Sigmoid colon (tissue), 7 donors: ENCODE results near the gene NT5M. TPM values are rescaled to one million over a fixed set of nuclear protein-coding genes. Genes with fewer than 3 reads are reported as not detected.
A peak's percentile ranks its signal among the peaks of the same experiment; 100 is the strongest.

ENCODE experiments used
- DNase-seq: peaks from one replicate; pipeline ENCODE4 v3.0.0-alpha.2; 2019
- H3K27ac ChIP-seq, 4 donors: fragments of 200-600 bp; sonication (generic); one replicate each; pipeline ENCODE4 v1.5.1; 2016 to 2019; ENCODE audit warnings: mild to moderate bottlenecking in 1 of 4
- H3K27me3 ChIP-seq, 3 donors: fragments of 200-600 bp; sonication (generic); one replicate each; pipeline ENCODE4 v1.5.1; 2019; ENCODE audit warnings: mild to moderate bottlenecking in 1 of 3
- H3K36me3 ChIP-seq, 4 donors: fragments of 200-600 bp; sonication (generic); one replicate each; pipeline ENCODE4 v1.5.1; 2016 to 2019
- H3K4me1 ChIP-seq, 4 donors: fragments of 200-600 bp; sonication (generic); one replicate each; pipeline ENCODE4 v1.5.1; 2017 to 2019
- H3K4me3 ChIP-seq, 4 donors: fragments of 200-600 bp; sonication (generic); one replicate each; pipeline ENCODE4 v1.5.1; 2017 to 2019; ENCODE audit warnings: mild to moderate bottlenecking in 2 of 4, moderate library complexity in 1 of 4
- H3K9me3 ChIP-seq, 4 donors: fragments of 200-600 bp in 3 of 4; sonication (generic) in 3 of 4; one replicate each; pipeline versions ENCODE4 v1.5.1 to v1.6.1; 2013 to 2019
- CTCF ChIP-seq, 4 experiments: fragments of 450-650 bp in 3 of 4; fragments of 200-600 bp in 1 of 4; IDR thresholded peaks; one replicate each; pipeline ENCODE4 v1.5.1; 2016 to 2019; ENCODE audit warnings: antibody characterized with exemption in 4 of 4, mild to moderate bottlenecking in 3 of 4, moderate library complexity in 2 of 4
- EP300 ChIP-seq, 4 donors: sonication (generic); formaldehyde crosslinking; IDR thresholded peaks; one replicate each; pipeline ENCODE4 v1.6.1; 2017; ENCODE audit warnings: antibody characterized with exemption in 4 of 4
- POLR2A ChIP-seq, 2 donors: fragments of 450-650 bp; IDR thresholded peaks; one replicate each; pipeline ENCODE4 v1.6.1; 2016; ENCODE audit warnings: antibody characterized with exemption in 2 of 2, mild to moderate bottlenecking in 2 of 2, moderate library complexity in 2 of 2
- POLR2AphosphoS5 ChIP-seq, 4 donors: sonication (generic); formaldehyde crosslinking; IDR thresholded peaks; one replicate each; pipeline ENCODE4 v1.6.1; 2017; ENCODE audit warnings: antibody characterized with exemption in 4 of 4
- WGBS, 2 donors: extraction: QIAGEN DNeasy Blood & Tissue Kit; methylation state at CpG; one replicate each; pipeline ENCODE4 v1.1.7; 2013; 5-methylcytosine and 5-hydroxymethylcytosine counted together
- intact Hi-C: fragments of 100-400 bp; cut with DNase I; formaldehyde crosslinking; loops from one replicate; pipeline ENCODE4 v1.15.1; 2023
- polyA plus RNA-seq, 3 donors: library from polyadenylated mRNA; stranded (reverse); fragments of 200-250 nt; gene quantifications; one replicate each; pipeline ENCODE4 v1.2.3, GENCODE V29; 2013
- total RNA-seq, 4 donors: library from RNA; depleted of rRNA; stranded (reverse); fragments of >200 nt; gene quantifications; one replicate each; pipeline ENCODE4 v1.1.0, GENCODE V29; 2016
- donor health status: healthy with polysubstance abuse.
- donor health status: Bipolar disorder and iron deficiency.
- donor health status: healthy.

The NT5M gene
- total and polyA plus RNA-seq, 7 donors = 0.92 to 5.8 (median 4.3) TPM

GRCh38 chr17:17375841-17376240, 72.7 kb downstream of the NT5M start:
- H3K4me1 ChIP-seq = no peaks in the 10 kb centered on the region
- intact Hi-C loops = no loop called here
- 91 to 94% methylated on average over 6 of the region's 6 CpGs for WGBS, 2 donors
- H3K9me3 ChIP-seq = no peaks in the 10 kb centered on the region
- H3K36me3 ChIP-seq = no peaks in the 10 kb centered on the region
- H3K4me3 ChIP-seq = no peak overlapping the region
- DNase-seq = no peak
- TF ChIP-seq EP300 (IDR thresholded peaks at IDR 0.05) (no peak), POLR2AphosphoS5 (IDR thresholded peaks at IDR 0.05) (no peak), CTCF (IDR thresholded peaks at IDR 0.05) (no peak), POLR2A (IDR thresholded peaks at IDR 0.05) (no peak)
- peaks cover 0 to 12% (median 0%) of the 10 kb centered on the region in 3 donors for H3K27me3 ChIP-seq
- H3K27ac ChIP-seq = no peak overlapping the region

GRCh38 chr17:17376362-17376761, 73.2 kb downstream of the NT5M start:
- no peak for DNase-seq
- intact Hi-C loops = no loop called here
- H3K27me3 ChIP-seq = peaks cover 0 to 17% (median 4%) of the 10 kb centered on the region in 3 donors
- H3K9me3 ChIP-seq = no peaks in the 10 kb centered on the region
- H3K4me3 ChIP-seq = no peak overlapping the region
- H3K27ac ChIP-seq = no peak overlapping the region
- 79 to 81% methylated on average over 5 of the region's 5 CpGs for WGBS, 2 donors
- no peaks in the 10 kb centered on the region for H3K36me3 ChIP-seq
- H3K4me1 ChIP-seq = no peaks in the 10 kb centered on the region
- TF ChIP-seq CTCF (IDR thresholded peaks at IDR 0.05) (no peak), POLR2AphosphoS5 (IDR thresholded peaks at IDR 0.05) (no peak), POLR2A (IDR thresholded peaks at IDR 0.05) (no peak), EP300 (IDR thresholded peaks at IDR 0.05) (no peak)

GRCh38 chr17:17377071-17377967, 74.1 kb downstream of the NT5M start:
- Histone ChIP-seq H3K4me3 (no peak overlapping the region), H3K36me3 (no peaks in the 10 kb centered on the region), H3K27ac (no peak overlapping the region), H3K4me1 (no peaks in the 10 kb centered on the region), H3K27me3 (peaks cover 0 to 23% (median 4%) of the 10 kb centered on the region in 3 donors), H3K9me3 (no peaks in the 10 kb centered on the region)
- TF ChIP-seq EP300 (IDR thresholded peaks at IDR 0.05) (no peak), POLR2AphosphoS5 (IDR thresholded peaks at IDR 0.05) (no peak), CTCF (IDR thresholded peaks at IDR 0.05) (no peak), POLR2A (IDR thresholded peaks at IDR 0.05) (no peak)
- intact Hi-C loops = no loop called here
- 93 to 94% methylated on average over 23 of the region's 23 CpGs for WGBS, 2 donors
- no peak for DNase-seq

- Histone ChIP-seq H3K9me3 (no peaks in the 10 kb centered on the region), H3K27me3 (peaks cover 0 to 27% (median 4%) of the 10 kb centered on the region in 3 donors), H3K4me1 (no peaks in the 10 kb centered on the region), H3K36me3 (no peaks in the 10 kb centered on the region), H3K27ac (no peak overlapping the region), H3K4me3 (no peak overlapping the region)
- intact Hi-C loops = no loop called here
- 36 to 74% methylated on average over 12 of the region's 12 CpGs for WGBS, 2 donors
- DNase-seq = no peak
- TF ChIP-seq POLR2AphosphoS5 (IDR thresholded peaks at IDR 0.05) (peak in 2 of 4 donors; percentile 15 to 28), POLR2A (IDR thresholded peaks at IDR 0.05) (no peak)
These were observed 76.2 kb downstream of the NT5M start for GRCh38 chr17:17379197-17379991.
